AG04449 (cell line): ENCODE data around the gene RHOT2.

Source experiments
- CTCF ChIA-PET: fragments of 350-600 bp; formaldehyde crosslinking; extraction: SDS; loops from one replicate; lab custom pipeline; 2021; ENCODE audit warnings: antibody characterized with exemption; lab: Yijun Ruan, JAX
- POLR2A ChIA-PET: fragments of 400-600, 350-600 bp; formaldehyde crosslinking; extraction: SDS; loops from one replicate; lab custom pipeline; 2020; ENCODE audit warnings: antibody characterized with exemption, inconsistent platforms; lab: Yijun Ruan, JAX
- DNase-seq: peaks from one replicate; pipeline ENCODE4 v3.0.0-alpha.2; 2010; ENCODE audit warnings: low read depth, low spot score
- H3K4me3 ChIP-seq: 2 replicates; pipeline ENCODE4 v1.5.1; 2011; ENCODE audit warnings: low read depth, mild to moderate bottlenecking, control low read depth, low read length
- TF ChIP-seq, protein P1 (sequence below): IDR thresholded peaks from one replicate; pipeline ENCODE4 v1.5.1; 2011; ENCODE audit warnings: mild to moderate bottlenecking, moderate library complexity, low read length, control low read depth, inconsistent platforms; ENCODE audit not compliant: insufficient read depth; ENCODE audit errors: missing control alignments

RHOT2 gene

DNA sequence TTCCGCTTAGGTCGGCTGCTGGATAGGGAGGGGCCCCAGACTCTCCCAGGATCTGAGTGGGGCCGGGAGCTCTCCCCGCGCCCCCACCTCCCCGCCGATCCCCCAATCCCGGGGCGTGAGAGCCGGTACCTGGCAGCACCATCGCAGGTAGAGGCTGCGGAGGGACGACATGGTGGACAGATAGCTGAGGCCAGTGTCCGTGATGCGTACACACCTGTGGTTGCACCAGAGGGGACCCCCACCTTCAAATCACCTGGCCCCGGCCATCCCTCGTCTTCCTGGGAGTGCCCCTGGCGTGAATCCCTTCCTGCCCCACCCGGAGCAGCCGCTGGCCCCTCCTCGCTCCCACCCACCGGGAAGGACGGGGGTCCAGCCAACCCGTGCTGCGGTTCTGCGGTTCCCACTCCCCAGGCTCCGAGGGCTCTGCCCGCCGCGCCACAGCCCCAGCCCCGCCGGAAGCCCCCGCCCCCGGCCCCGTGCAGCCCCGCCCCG, 27.0 kb downstream of the RHOT2 start:
- CTCF ChIA-PET: interaction anchor here (0.9 to 1.5 kb wide), 2 partner anchors 15 to 18 kb away, joined by 5 to 6 read pairs; no protein-coding TSS in a partner anchor
- H3K4me3 ChIP-seq: no peak overlapping the region
- POLR2A ChIA-PET: no interaction called here
- no peak for DNase-seq
- TF ChIP-seq, protein P1, sequence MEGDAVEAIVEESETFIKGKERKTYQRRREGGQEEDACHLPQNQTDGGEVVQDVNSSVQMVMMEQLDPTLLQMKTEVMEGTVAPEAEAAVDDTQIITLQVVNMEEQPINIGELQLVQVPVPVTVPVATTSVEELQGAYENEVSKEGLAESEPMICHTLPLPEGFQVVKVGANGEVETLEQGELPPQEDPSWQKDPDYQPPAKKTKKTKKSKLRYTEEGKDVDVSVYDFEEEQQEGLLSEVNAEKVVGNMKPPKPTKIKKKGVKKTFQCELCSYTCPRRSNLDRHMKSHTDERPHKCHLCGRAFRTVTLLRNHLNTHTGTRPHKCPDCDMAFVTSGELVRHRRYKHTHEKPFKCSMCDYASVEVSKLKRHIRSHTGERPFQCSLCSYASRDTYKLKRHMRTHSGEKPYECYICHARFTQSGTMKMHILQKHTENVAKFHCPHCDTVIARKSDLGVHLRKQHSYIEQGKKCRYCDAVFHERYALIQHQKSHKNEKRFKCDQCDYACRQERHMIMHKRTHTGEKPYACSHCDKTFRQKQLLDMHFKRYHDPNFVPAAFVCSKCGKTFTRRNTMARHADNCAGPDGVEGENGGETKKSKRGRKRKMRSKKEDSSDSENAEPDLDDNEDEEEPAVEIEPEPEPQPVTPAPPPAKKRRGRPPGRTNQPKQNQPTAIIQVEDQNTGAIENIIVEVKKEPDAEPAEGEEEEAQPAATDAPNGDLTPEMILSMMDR: no peak

GRCh38 chr16:695355-696089, 27.6 kb downstream of the RHOT2 start:
- DNase-seq: no peak
- ChIA-PET POLR2A (no interaction called here), CTCF (interaction anchor here (0.9 to 1.5 kb wide), 4 partner anchors 15 to 25 kb away, joined by 3 to 6 read pairs (median 4); no protein-coding TSS in a partner anchor)
- TF ChIP-seq, protein P1: no peak
- no peak overlapping the region for H3K4me3 ChIP-seq

DNA sequence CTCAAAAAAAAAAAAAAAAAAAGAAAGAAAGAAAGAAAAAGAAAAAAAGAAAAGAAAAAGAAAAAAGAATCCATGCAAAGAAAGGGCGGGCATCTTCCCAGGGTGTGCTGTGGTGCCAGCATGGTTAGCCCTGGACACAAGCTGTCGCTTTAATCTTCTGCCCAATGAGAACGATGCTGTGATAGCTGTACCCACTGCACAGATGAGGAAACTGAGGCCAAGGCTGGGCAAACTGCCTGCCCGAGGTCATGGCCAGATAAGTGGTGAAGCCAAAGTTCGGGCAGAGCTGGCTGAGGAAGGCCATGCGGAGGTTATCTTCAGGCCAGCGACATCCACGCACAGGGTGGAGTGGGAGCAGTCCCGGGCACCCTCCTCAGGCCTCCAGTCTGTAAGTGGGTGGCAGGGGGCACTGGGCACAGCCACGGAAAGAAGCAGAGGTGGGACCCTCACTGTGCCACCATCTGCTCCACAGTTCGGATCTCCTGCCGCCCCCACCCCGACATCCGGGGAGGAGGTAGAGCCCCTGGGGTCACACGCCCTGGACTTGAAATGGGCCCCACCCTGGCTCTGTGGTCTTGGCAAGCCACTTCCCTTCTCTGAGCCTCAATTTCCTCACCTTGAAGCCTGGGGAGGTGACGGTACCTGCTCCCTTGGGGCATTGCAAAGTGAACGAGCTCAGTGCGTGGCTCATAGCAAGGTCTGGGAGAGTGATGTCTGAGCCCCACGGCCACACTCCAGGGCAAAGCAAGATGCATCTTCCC, 31.2 kb downstream of the RHOT2 start:
- H3K4me3 ChIP-seq: no peak overlapping the region
- CTCF ChIA-PET: interaction anchor here (1.2 to 6.6 kb wide), 2 partner anchors 13 to 17 kb away, joined by 4 to 53 read pairs; no protein-coding TSS in a partner anchor
- POLR2A ChIA-PET: no interaction called here
- no peak for DNase-seq
- TF ChIP-seq, protein P1: no peak

DNA sequence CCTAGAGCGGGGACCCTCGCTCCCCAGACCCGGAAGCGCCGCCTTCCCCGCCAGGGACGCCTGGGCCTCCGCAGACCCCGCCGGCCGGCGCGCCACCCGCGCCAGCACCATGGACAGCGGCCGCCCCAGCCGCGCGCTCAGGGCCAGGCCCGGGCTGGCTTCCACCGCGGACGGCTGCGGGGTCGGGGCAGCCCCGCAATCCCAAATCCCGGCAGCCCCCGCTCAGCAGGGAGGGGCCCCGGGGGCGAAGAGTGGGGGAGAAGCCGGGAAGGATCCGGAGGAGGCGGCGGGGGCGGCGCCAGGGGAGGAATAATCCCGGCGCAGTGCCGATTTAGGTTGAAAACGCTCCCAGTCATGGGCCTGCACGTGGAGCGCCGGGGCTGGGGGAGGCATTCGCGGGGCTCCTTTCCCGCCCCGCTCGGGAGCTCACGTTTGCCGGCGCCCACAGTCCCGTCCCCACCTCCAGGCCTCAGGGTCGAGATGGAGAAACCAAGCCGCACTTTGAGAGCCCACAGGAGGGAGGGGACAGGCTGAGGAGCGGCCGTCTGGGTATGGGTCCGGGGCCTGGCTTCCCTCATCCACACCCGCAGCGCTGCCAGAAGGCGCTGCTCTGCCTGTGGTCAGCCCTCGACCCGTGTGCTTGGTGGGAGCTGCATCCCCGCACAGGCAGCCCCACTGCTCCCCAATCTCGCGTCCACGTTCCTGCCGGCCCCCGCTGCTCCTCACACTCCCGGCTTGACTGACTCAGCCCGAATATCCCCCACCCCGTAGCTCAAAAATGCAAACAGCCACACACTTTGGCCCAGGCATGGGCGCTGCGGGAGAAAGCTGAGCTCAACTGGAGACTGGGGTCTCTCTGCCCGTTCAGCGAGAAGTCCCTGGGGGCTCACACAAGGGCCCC, 33.0 kb downstream of the RHOT2 start:
- ChIA-PET CTCF (interaction anchor here (1.2 to 6.6 kb wide), 3 partner anchors 8 to 40 kb away, joined by 4 to 53 read pairs (median 6); partner anchors contain the start of gene CIAO3), POLR2A (no interaction called here)
- DNase-seq: no peak
- H3K4me3 ChIP-seq: no peak overlapping the region
- TF ChIP-seq, protein P1: no peak

GRCh38 chr16:702341-702740, 34.4 kb downstream of the RHOT2 start:
- DNase-seq: no peak
- TF ChIP-seq, protein P1: no peak
- POLR2A ChIA-PET: no interaction called here
- CTCF ChIA-PET: interaction anchor here (1.2 to 6.6 kb wide), 3 partner anchors 9 to 38 kb away, joined by 4 to 53 read pairs (median 6); partner anchors contain the start of gene CIAO3
- no peak overlapping the region for H3K4me3 ChIP-seq
